GM12878 (cell line): ENCODE data around the gene TMC6. TPM values are rescaled to one million over a fixed set of nuclear protein-coding genes. Genes with fewer than 3 reads are reported as not detected.

Experiments
- ATAC-seq: fragments of 200-7000 bp; cut with Tn5 transposase; 3 replicates; pipeline ENCODE4 v1.9.1; 2020; ENCODE audit warnings: mild to moderate bottlenecking, moderate library complexity
- BruUV-seq: library from RNA; stranded (reverse); fragments of 400-500 nt; replicated peaks from 2 replicates; lab custom pipeline; 2021; lab: Mats Ljungman, UMichigan
- CTCF ChIA-PET: fragments of 300-600 bp; sonication (Branson Sonifier 250); formaldehyde crosslinking; extraction: SDS; loops from one replicate; lab custom pipeline; 2021; ENCODE audit warnings: inconsistent platforms; lab: Yijun Ruan, JAX
- POLR2A ChIA-PET: fragments of 350-600 bp; formaldehyde crosslinking; extraction: SDS; loops from one replicate; lab custom pipeline; 2021; ENCODE audit warnings: inconsistent platforms; lab: Charles Lee
- RAD21 ChIA-PET: fragments of 300-600 bp; sonication (Branson Sonifier 250); formaldehyde crosslinking; loops from one replicate; lab custom pipeline; 2023; ENCODE audit warnings: antibody characterized with exemption; ENCODE audit not compliant: unreplicated experiment; lab: Charles Lee
- SMC1A ChIA-PET: fragments of 300-600 bp; sonication (Branson Sonifier 250); formaldehyde crosslinking; loops from one replicate; lab custom pipeline; 2023; ENCODE audit not compliant: unreplicated experiment, uncharacterized antibody; lab: Charles Lee
- DNase-seq: peaks from one replicate; pipeline ENCODE4 v3.0.0-alpha.2; 2011; ENCODE audit warnings: low read depth, low spot score
- FAIRE-seq: peaks from 3 replicates; lab custom pipeline; 2011; peaks lifted over from hg19 to GRCh38; lab: Jason Lieb, UNC
- H2AFZ ChIP-seq: 2 replicates; pipeline ENCODE4 v1.6.0; 2011; ENCODE audit warnings: low read depth, low read length, control low read depth; ENCODE audit not compliant: control insufficient read depth
- H3K27ac ChIP-seq: 2 replicates; pipeline ENCODE4 v1.5.1; 2011; ENCODE audit warnings: control low read depth; ENCODE audit not compliant: control insufficient read depth, insufficient read depth
- H3K27me3 ChIP-seq, 2 experiments: replicated peaks in 1 of 2; 2 replicates each; pipeline versions ENCODE4 v1.6.0 to v1.6.1; 2011; ENCODE audit warnings: low read length in 1 of 2; ENCODE audit not compliant: control insufficient read depth in 2 of 2, insufficient read depth in 2 of 2
- H3K36me3 ChIP-seq, 2 experiments: 2 replicates each; pipeline ENCODE4 v1.5.1; 2011; ENCODE audit warnings: low read length in 1 of 2; ENCODE audit not compliant: control insufficient read depth in 2 of 2, insufficient read depth in 2 of 2
- H3K4me1 ChIP-seq: 2 replicates; pipeline ENCODE4 v1.6.1; 2011; ENCODE audit warnings: mild to moderate bottlenecking, low read length, moderate library complexity, mixed read lengths; ENCODE audit not compliant: control insufficient read depth, insufficient read depth
- H3K4me2 ChIP-seq: 2 replicates; pipeline ENCODE4 v1.6.0; 2011; ENCODE audit warnings: control low read depth; ENCODE audit not compliant: control insufficient read depth, insufficient read depth
- H3K4me3 ChIP-seq: fragments of 200-600 bp; sonication (generic); 2 replicates; pipeline ENCODE4 v1.5.1; 2016
- H3K79me2 ChIP-seq: 2 replicates; pipeline ENCODE4 v1.6.0; 2011; ENCODE audit warnings: low read length; ENCODE audit not compliant: control insufficient read depth, insufficient read depth
- H3K9ac ChIP-seq: 2 replicates; pipeline ENCODE4 v1.8.0; 2011; ENCODE audit warnings: low read length, control low read depth, mixed read lengths; ENCODE audit not compliant: control insufficient read depth, insufficient read depth
- H3K9me3 ChIP-seq: replicated peaks from 3 replicates; pipeline ENCODE4 v1.5.1; 2011; ENCODE audit warnings: mild to moderate bottlenecking, low read length; ENCODE audit not compliant: control insufficient read depth, insufficient read depth
- H4K20me1 ChIP-seq: 2 replicates; pipeline ENCODE4 v1.6.0; 2011; ENCODE audit not compliant: control insufficient read depth, insufficient read depth
- ATF2 ChIP-seq: IDR thresholded peaks from 2 replicates; pipeline ENCODE4 v1.6.1; 2012; ENCODE audit warnings: low read length, inconsistent platforms
- BACH1 ChIP-seq: fragments of 450-650 bp; IDR thresholded peaks from 2 replicates; pipeline ENCODE4 v1.6.1; 2017; ENCODE audit warnings: mild to moderate bottlenecking, borderline replicate concordance
- FOS ChIP-seq: IDR thresholded peaks from 3 replicates; pipeline ENCODE4 v1.6.1; 2011; ENCODE audit warnings: borderline replicate concordance; ENCODE audit not compliant: insufficient read length; ENCODE audit errors: extremely low read depth
- MXI1 ChIP-seq: fragments of 150-350 bp; IDR thresholded peaks from 2 replicates; pipeline ENCODE4 v1.6.1; 2011; ENCODE audit warnings: low read depth, mild to moderate bottlenecking, inconsistent platforms, low read length, improper control_type of control experiment
- PAX5 ChIP-seq: IDR thresholded peaks from 2 replicates; pipeline ENCODE4 v1.6.1; 2011; ENCODE audit warnings: low read depth, low read length, borderline replicate concordance
- RELA ChIP-seq: fragments of 450-650 bp; IDR thresholded peaks from 2 replicates; pipeline ENCODE4 v1.8.0; 2014; ENCODE audit warnings: borderline replicate concordance; ENCODE audit not compliant: partially characterized antibody
- SMARCA5 ChIP-seq: fragments of 450-650 bp; IDR thresholded peaks from 2 replicates; pipeline ENCODE4 v1.6.1; 2017; ENCODE audit warnings: mild to moderate bottlenecking
- SMC3 ChIP-seq: IDR thresholded peaks from 2 replicates; pipeline ENCODE4 v1.6.1; 2011; ENCODE audit warnings: low read length, improper control_type of control experiment, borderline replicate concordance
- SUZ12 ChIP-seq: fragments of 200-600 bp; sonication (generic); IDR thresholded peaks from one replicate; pipeline ENCODE4 v1.6.1; 2018; ENCODE audit warnings: antibody characterized with exemption, mild to moderate bottlenecking; ENCODE audit not compliant: unreplicated experiment
- ZNF217 ChIP-seq: fragments of 450-650 bp; IDR thresholded peaks from 2 replicates; pipeline ENCODE4 v1.6.1; 2017; ENCODE audit warnings: antibody characterized with exemption, mild to moderate bottlenecking
- ZNF24 ChIP-seq: fragments of 450-650 bp; IDR thresholded peaks from 2 replicates; pipeline ENCODE4 v1.6.1; 2017; ENCODE audit warnings: antibody characterized with exemption, mild to moderate bottlenecking
- ZSCAN29 ChIP-seq: fragments of 450-650 bp; IDR thresholded peaks from 2 replicates; pipeline ENCODE4 v1.6.1; 2017; ENCODE audit warnings: mild to moderate bottlenecking, moderate library complexity
- WGBS: methylation state at CpG from one replicate; pipeline ENCODE4 v1.1.6; 2016; ENCODE audit warnings: low lambda C conversion rate; ENCODE audit not compliant: insufficient replicate concordance, insufficient coverage; ENCODE audit errors: missing lambda C conversion rate; 5-methylcytosine and 5-hydroxymethylcytosine counted together
- in situ Hi-C: fragments of 300-500 bp; cut with MboI; formaldehyde crosslinking; loops from 9 replicates; pipeline ENCODE4 v1.14.3; 2018; ENCODE audit warnings: mixed read lengths
- intact Hi-C: fragments of 100-400 bp; cut with micrococcal nuclease; formaldehyde crosslinking; loops from one replicate; pipeline ENCODE4 v1.14.2; 2022; ENCODE audit not compliant: unreplicated experiment
- polyA plus RNA-seq, 11 experiments: library from polyadenylated mRNA; depleted of rRNA in 4 of 11; unstranded in 6 of 11; stranded (reverse) in 5 of 11; fragments of >200 nt; fragmentation: Nextera tagmentation in 4 of 11; fragmentation: Illumina TruSeq in 1 of 11; extraction: Ambion mirVana in 4 of 11; extraction: Trizol in 1 of 11; gene quantifications; 1 replicate in 1 of 11; 2 replicates in 10 of 11; pipeline versions ENCODE4 v1.2.1 to v1.2.3, GENCODE V29; 2011 to 2016; ENCODE audit warnings: inconsistent platforms in 2 of 11, missing spikeins in 2 of 11, low read depth in 1 of 11
- total RNA-seq, 4 experiments: library from RNA; depleted of rRNA in 3 of 4; stranded (reverse); fragments of >200 nt in 3 of 4; fragmentation: Illumina TruSeq in 1 of 4; extraction: Trizol in 1 of 4; gene quantifications; 2 replicates each; pipeline versions ENCODE4 v1.2.1 to v1.2.3, GENCODE V29; 2013 to 2021
- TF ChIP-seq, protein P1 (sequence below): fragments of 450-650 bp; conservative IDR thresholded peaks from 2 replicates; pipeline ENCODE4 v1.6.1; 2017; ENCODE audit warnings: mild to moderate bottlenecking, moderate library complexity
- TF ChIP-seq, protein P2 (sequence below): fragments of 450-650 bp; IDR thresholded peaks from 2 replicates; pipeline ENCODE4 v1.6.1; 2017; ENCODE audit warnings: low read depth, mild to moderate bottlenecking, moderate library complexity

Gene TMC6
- total and polyA plus RNA-seq, 10 of the 15 experiments (the other 5 are each of a cell fraction or from before 2014, with no cell fraction given): 1.9 to 232 (median 60.6) TPM

DNA sequence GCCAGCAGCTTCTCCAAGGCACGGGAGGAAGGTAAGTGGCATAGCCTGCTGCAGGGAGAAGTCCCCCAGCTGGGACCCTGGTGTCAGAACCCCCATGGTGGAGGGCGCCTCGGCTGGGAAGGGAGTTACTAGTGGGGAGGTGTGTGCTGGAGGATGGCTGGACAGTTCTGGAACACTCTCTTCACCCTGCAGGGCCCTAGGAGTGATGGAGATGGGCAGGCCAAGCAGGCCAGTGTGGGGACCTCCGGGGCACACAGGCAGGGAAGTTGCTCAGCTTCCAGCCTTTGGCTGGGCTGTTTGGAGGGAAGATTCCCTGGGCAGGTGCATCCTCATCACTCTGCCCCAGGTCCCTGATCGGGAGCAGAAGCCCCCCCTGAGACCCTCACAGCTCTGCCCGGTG lies 18.3 kb upstream of the TMC6 start (continued):
- TF ChIP-seq ATF2 (no peak), SUZ12 (no peak)

DNA sequence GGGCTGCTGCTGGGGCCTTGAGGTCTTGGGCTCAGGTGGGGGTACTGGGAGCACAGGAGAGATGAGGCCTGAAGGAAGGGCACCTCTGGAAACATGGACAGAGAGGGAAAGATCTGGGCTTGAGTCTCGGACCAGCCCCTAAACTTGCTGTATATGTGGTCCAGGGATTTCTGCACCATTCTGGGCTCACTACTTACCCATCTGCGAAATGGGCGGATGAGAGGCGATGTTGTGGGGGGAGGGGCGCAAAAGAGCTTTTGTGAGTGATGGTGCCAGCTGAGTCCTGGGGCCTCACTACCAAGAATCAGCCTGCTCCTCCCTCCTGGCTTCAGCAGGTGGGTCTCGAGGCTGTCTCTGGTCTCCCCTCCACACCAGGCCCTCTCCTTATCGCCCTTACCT lies 17.9 kb upstream of the TMC6 start:
- intact Hi-C loops: no loop called here
- POLR2A ChIA-PET: interaction anchor here (0.5 to 2.4 kb wide), 6 partner anchors 8 to 30 kb away, joined by 3 to 11 read pairs (median 4); partner anchors contain the start of gene TMC6

More for the DNA sequence above, 17.9 kb upstream of the TMC6 start:
- 73% methylated on average over 7 of the region's 7 CpGs for WGBS
- no peak overlapping the region for H3K4me3 ChIP-seq
- peaks cover 2% of the 10 kb centered on the region for H3K79me2 ChIP-seq
- FAIRE-seq (peak; percentile 52), ATAC-seq (no peak), DNase-seq (no peak)
- no peak overlapping the region for H2AFZ ChIP-seq
- H3K27me3 ChIP-seq: no peaks in the 10 kb centered on the region
- H3K27ac ChIP-seq: peak overlapping the region; percentile 96
- RAD21 ChIA-PET: interaction anchor here (0.8 to 3.3 kb wide), 3 partner anchors 8 to 30 kb away, joined by 3 to 29 read pairs (median 5); no protein-coding TSS in a partner anchor
- H3K9ac ChIP-seq: peak overlapping the region; percentile 25
- peak overlapping the region; percentile 40 for H3K4me2 ChIP-seq
- SMC1A ChIA-PET: interaction anchor here (0.6 to 2.2 kb wide), 4 partner anchors 12 to 37 kb away, joined by 3 to 5 read pairs (median 3); no protein-coding TSS in a partner anchor
- H3K4me1 ChIP-seq: peaks cover 69% of the 10 kb centered on the region
- CTCF ChIA-PET: interaction anchor here (1.1 to 2.3 kb wide), 2 partner anchors 12 to 27 kb away, joined by 3 to 11 read pairs; no protein-coding TSS in a partner anchor
- no peaks in the 10 kb centered on the region for H4K20me1 ChIP-seq
- TF ChIP-seq SMC3: no peak
- TF ChIP-seq ZNF24: no peak
- TF ChIP-seq, protein P1, sequence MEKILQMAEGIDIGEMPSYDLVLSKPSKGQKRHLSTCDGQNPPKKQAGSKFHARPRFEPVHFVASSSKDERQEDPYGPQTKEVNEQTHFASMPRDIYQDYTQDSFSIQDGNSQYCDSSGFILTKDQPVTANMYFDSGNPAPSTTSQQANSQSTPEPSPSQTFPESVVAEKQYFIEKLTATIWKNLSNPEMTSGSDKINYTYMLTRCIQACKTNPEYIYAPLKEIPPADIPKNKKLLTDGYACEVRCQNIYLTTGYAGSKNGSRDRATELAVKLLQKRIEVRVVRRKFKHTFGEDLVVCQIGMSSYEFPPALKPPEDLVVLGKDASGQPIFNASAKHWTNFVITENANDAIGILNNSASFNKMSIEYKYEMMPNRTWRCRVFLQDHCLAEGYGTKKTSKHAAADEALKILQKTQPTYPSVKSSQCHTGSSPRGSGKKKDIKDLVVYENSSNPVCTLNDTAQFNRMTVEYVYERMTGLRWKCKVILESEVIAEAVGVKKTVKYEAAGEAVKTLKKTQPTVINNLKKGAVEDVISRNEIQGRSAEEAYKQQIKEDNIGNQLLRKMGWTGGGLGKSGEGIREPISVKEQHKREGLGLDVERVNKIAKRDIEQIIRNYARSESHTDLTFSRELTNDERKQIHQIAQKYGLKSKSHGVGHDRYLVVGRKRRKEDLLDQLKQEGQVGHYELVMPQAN: no peak
- 0 out of 2 replicates have a peak, but pooled peaks have one; percentile 61 for TF ChIP-seq ZNF217
- no peak for TF ChIP-seq FOS
- TF ChIP-seq, protein P2, sequence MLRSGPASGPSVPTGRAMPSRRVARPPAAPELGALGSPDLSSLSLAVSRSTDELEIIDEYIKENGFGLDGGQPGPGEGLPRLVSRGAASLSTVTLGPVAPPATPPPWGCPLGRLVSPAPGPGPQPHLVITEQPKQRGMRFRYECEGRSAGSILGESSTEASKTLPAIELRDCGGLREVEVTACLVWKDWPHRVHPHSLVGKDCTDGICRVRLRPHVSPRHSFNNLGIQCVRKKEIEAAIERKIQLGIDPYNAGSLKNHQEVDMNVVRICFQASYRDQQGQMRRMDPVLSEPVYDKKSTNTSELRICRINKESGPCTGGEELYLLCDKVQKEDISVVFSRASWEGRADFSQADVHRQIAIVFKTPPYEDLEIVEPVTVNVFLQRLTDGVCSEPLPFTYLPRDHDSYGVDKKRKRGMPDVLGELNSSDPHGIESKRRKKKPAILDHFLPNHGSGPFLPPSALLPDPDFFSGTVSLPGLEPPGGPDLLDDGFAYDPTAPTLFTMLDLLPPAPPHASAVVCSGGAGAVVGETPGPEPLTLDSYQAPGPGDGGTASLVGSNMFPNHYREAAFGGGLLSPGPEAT: no peak
- no peak for TF ChIP-seq BACH1
- TF ChIP-seq RELA: no peak
- peak; percentile 80 for TF ChIP-seq SMARCA5
- TF ChIP-seq MXI1: no peak
- TF ChIP-seq PAX5: no peak
- TF ChIP-seq ZSCAN29: no peak
- in situ Hi-C loops: no loop called here
- H3K9me3 ChIP-seq: no peaks in the 10 kb centered on the region
- no TSS peak for BruUV-seq
- H3K36me3 ChIP-seq: peaks cover 0 to under 1% of the 10 kb centered on the region in 2 experiments; a peak in 2 of 4 replicates
